Stimulated activated CD8-positive, alpha-beta memory T cell treated with anti-CD3 and anti-CD28 coated beads, Interleukin-4, amount 100 ng/mL, for 48 hours (primary cell): ENCODE measurements around the gene TTC9B.

Experiments
- DNase-seq: peaks from one replicate; pipeline ENCODE4 v3.0.0-alpha.2; 2020

The TTC9B gene

DNA sequence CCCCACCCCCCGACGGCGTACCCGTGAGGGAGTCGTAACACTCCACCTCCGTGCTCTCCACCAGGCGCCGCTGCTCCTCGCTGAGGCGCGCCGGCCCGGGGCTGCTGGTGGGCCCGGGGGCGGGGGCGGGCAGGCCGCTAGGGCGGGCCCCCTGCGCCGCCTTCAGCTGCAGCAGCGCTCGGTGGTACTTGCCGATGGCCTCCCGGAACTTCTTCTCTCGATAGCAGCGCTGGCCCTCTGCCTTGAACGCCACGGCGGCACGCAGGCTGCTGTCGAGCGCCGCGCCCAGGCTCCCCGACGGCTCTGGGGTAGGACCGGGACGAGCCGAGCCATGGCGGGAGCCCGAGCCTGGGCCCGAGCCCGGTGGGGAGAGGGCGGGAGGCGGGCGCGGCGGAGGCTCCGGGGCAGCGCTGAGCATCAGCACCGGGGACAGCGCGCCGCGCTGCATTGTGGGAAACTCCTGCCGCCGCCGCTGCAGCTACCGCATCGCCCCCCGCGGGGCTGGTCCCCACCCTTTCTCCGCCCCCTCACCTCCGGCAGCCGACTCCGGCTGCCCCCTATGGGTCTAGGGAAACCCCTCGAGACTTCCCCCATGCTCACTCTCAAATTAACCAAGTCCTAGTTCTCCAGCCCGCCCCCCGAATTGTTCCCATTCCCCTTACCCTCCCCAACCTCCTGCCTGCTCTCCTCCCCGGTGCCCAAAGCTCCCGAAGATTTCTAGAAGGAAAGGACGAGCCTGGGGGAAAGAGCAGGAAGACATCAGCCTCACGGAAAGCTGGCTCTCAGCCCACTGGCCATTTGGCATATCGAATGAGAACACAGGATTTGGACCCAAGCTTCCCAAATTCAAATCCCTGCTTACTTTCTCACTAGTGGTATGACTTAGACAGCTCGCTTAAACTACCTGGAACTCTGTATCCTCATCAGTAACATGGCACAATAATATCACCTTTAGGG lies at the start of gene TTC9B:
TSS of gene TTC9B (minus strand) at position 451 of the 957 bp plus-strand sequence. CDS start at position 448, 3 bp downstream.
- DNase-seq: peak; percentile 72

DNA sequence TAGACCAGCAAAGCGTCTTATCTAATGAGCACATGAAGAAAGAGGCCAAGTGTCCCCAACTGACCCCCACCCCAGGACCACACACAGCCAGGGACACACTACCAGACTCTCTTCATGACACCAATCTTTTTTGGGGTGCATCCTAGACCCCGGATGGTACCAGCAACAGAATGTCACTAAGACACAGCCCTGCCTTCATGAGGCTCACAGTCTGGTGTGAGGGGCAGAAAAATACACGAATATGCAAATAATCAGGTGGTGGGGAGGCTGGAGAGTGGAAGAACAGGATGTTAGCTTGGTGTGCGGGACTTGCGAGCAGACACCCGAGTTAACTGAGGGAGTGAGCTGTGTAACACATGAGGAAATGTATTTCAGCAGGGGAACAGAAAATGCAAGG lies 49.4 kb upstream of the TTC9B start:
- no peak for DNase-seq

- no peak for DNase-seq
Observed at GRCh38 chr19:40266912-40267600, 48.9 kb upstream of the TTC9B start.

GRCh38 chr19:40266119-40266518 lies 47.9 kb upstream of the TTC9B start:
- DNase-seq: no peak

DNA sequence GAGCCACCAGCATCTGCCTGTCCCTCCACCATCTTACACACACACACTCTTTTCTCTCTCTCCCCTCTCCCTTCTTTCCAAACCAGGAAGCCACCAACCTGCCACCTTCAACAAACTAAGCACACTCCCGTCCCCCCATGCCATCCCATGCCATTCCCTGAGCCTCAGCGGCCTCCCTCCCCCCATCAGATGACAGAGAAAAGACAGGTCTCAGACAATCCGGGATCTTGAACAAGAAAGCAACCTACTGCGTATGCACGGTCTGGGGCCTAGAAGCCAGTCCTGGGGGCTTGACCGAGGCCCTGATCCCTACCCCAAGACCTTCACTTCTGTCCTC lies 47.5 kb upstream of the TTC9B start:
- DNase-seq: no peak

DNA sequence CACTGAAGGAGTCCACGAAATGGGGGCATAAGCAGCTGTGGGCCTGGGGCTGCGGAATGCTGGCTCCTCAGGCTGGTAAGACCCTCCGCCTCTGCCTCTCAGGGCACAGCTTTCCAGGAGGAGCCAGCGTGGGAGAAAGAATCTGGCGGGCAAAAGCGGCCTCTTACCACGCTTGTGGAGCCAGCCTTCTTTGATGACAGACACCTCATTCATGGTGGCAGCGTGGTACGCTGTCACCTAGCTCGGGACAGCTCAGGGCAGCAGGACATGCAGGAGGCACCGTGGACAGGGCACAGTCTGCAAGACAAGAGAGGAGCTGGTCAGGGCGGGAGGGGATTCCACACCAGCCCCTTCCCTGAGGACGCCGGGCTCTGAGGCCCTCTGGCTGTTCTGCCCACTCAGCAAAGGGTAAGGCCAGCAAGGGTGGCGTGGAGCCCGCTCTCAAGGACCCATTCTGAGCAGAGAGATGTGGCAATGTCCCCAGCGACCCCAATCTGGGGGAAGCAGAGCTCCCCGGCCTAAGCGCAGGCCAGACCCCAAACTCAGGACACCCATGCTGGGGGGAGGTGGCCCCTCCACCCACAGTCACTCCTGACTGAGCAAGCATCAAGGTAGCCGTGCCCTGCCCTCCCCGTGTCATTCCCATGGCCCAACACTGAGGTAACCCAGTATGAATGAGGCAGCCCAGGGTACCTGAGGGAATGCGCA lies 47.0 kb upstream of the TTC9B start:
- no peak for DNase-seq

DNA sequence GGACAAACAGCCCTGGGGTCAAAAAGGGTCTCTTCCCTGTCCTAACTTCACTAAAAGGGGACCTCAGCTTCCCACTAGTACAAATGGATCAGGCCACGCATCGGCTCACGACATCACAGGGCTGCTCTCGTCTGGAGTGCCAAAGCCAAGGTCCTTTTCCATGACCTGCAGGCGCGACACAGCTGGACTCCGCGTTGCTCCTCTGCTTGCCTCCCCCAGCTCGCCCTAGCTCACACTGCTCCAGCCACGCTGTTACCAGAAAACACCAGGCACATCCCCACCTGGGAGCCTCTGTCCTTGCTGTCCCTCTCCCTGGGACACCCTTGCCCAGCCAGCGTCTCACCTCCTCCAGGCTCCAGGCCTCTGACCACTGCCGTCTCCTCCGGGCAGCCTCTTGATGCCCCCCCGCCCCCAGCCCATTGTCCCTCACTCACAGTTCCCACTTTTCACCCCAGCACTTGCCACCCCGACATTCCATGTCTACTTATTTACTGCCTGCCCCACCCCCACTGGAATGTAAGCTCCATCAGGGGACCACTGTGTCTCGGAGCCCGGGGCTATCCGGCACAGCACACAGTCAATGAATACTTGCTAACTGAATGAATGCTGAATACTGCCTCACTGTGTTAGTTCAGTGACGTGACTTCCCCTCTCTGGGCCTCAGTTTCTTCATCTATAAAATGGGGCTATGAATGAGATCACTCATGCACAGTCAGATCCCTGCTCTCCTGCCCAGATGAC lies 46.3 kb upstream of the TTC9B start:
- no peak for DNase-seq

DNA sequence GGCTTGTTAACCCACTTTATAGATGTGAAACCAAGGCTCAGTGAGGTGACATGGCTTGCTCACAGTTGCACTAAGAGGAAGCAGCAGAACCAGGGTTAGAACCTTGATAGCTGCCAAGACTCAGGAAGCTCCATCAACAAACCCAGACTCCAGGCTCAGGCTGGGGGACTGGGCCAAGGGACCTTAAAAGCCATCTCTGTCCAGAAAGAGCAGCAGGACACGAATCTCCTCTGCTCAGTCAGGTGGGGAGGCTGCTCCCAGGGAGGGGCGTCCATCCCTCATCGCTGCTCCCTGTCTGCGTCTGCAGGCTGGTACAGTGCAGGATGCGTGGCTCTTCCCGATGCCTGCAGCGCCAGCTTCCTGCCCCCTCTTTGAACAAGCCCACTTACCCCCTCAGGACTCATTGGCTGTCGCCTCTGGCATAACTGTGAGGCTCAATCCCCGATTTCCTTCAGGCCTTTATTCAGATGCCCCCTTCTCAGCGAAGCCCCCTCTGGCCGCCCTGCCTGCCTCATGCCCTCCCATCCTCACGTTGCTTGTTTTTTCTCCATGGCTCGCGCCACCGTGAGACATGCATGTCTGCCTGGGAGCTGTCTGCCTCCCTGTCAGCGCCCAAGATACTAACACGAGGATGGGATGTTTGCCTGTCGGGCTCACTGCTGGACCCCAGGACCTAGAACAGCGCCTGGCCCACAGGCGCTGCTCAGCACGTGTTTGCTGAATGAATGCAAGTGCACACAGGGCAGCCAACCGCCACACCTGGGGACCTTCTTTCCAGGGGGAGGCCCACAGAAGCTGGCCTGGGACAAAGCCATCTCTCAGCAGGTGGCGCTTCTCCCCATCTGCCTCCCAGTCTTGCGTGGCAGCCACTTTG lies 45.5 kb upstream of the TTC9B start:
- DNase-seq: no peak

GRCh38 chr19:40262422-40262821 lies 44.2 kb upstream of the TTC9B start:
- DNase-seq: no peak

- no peak for DNase-seq
Observed at GRCh38 chr19:40261631-40262030, 43.4 kb upstream of the TTC9B start.

DNA sequence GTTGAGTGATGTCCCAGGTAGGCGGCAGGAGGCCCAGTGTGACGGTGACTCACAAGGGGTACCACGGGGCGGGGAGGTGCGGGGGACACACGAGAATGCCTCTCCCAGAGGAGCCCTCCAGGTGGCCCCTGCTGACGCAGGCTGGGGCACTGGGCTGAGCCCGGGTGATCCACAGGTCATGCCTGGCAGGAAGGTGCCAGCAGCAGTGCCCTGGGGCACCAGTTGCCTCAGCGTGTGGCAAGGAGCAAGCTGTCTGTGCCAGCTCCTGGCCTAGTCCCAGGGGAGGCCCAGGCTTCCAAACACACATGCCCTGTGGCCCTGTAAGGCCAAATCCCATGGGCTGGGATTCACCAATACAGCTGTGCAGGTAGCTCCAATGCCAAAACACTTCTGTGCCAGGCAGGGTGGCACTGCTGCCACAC lies 38.9 kb upstream of the TTC9B start:
- DNase-seq: no peak

DNA sequence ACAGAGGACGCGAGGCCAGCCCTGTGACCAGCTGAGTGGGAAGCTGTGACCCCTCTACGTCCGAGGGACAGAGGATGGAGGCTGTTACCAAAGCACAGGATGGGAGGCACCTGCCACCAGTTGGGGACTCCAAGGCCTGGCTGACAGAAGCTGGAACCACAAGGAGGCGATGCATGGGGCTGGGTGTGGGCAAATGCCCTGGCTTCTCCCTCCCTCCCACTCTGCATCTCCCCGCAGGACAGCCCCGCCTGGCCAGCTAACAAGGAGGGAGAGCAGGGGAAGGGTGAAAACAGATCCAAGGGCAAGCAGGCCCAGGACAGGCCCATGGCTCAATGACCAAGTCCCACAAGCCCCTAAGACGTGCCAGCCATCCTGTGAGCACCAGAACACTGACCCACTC lies 38.3 kb upstream of the TTC9B start:
- no peak for DNase-seq

- no peak for DNase-seq
Observed at GRCh38 chr19:40255619-40256166, 37.5 kb upstream of the TTC9B start.

DNA sequence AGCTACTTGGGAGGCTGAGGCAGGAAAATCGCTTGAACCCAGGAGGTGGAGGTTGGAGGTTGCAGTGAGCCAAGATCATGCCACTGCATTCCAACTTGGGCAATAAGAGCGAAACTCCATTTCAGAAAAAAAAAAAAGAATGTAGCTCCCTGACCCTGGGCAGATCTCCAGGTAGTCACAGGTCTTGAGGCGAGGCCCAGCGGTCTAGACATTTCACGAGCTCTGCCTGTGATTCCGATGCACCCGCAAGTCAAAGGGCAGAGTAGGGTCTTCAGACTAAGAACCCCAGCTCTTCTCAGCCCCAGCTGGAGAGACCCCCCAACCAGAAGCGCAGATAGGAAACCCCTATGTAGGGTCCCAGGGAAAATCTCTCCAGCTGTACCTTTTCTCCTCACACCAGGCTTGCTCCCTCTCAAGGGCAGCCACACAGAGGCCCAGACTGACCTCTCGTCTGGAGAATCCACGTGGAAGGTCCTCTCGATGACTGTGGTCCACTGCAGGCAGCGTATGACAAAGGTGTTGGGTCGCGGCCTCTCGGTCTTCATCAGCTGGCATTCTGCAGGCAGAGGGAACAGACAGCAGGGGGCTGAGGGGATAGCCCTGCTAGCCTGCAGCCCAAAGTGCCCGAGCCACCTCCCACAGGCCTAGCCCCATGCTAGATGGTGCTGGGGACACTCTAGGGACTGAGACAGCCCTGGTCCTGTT lies 36.7 kb upstream of the TTC9B start:
- DNase-seq: no peak

- no peak for DNase-seq
Observed at GRCh38 chr19:40253611-40254092, 35.5 kb upstream of the TTC9B start.

DNA sequence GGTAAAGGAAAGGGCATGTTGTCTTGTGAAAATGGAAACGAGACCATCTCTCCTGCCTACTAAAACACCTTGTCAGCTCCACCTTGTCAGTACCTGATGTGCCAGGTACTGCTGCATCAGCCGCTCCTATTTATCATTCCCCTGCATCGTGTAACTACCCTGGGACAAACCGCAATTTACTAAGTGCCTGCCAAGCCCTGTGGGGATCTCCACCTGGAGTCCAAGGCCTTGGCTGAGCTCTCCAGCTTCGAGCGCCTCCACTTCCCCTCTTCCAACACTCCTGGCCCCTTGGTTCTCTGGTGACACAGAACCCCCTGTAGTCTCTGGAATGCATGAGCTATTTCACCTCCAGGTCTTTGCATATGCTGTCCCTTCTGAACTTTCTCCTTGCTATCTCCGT lies 34.2 kb upstream of the TTC9B start:
- DNase-seq: no peak

- no peak for DNase-seq
Observed at GRCh38 chr19:40251991-40252390, 33.8 kb upstream of the TTC9B start.

- no peak for DNase-seq
Observed at GRCh38 chr19:40251244-40251643, 33.1 kb upstream of the TTC9B start.

- DNase-seq: no peak
Observed at GRCh38 chr19:40249781-40250180, 31.6 kb upstream of the TTC9B start.

GRCh38 chr19:40249201-40249600 lies 31.0 kb upstream of the TTC9B start:
- DNase-seq: no peak
